ENCODE measurements around the gene LILRB1.

LILRB1 gene

GRCh38 chr19:54616057-54616456 is 14.2 kb upstream of the LILRB1 start:
- Histone ChIP-seq H3K79me2 (ENCODE audit: control insufficient read depth, insufficient read depth, low read length, poor library complexity) (no peaks in the 10 kb centered on the region), H3K27me3 (ENCODE audit: insufficient read depth, low read length) (no peaks in the 10 kb centered on the region), H3K4ac (ENCODE audit: low read depth, low read length) (no peak overlapping the region), H3K36me3 (ENCODE audit: control insufficient read depth in 1 of 2, insufficient read depth in 2 of 2, low read length in 2 of 2) (no peaks in the 10 kb centered on the region), H3K4me1 (ENCODE audit: control insufficient read depth in 1 of 2, insufficient read depth in 2 of 2, low read length in 2 of 2) (no peaks in the 10 kb centered on the region), H2AFZ (ENCODE audit: insufficient read depth, low read length, poor library complexity) (no peak overlapping the region), H3K18ac (ENCODE audit: low read length) (no peak overlapping the region), H3K79me1 (ENCODE audit: low read length) (no peaks in the 10 kb centered on the region), H3K14ac (ENCODE audit: low read length) (no peak overlapping the region), H4K8ac (ENCODE audit: low read depth, low read length) (no peak overlapping the region), H3K27ac (ENCODE audit: low read depth, low read length) (no peak overlapping the region), H3K4me3 (ENCODE audit: low read depth, low read length) (no peak overlapping the region), H2BK12ac (ENCODE audit: low read length) (no peak overlapping the region), H3K23ac (ENCODE audit: low read length) (no peak overlapping the region), H3K9me3 (ENCODE audit: insufficient read depth, low read depth, low read length) (peaks cover 3% of the 10 kb centered on the region), H2AK5ac (ENCODE audit: low read length) (no peak overlapping the region), H3K9ac (ENCODE audit: low read length) (no peak overlapping the region), H3K4me2 (ENCODE audit: low read length) (no peak overlapping the region), H4K12ac (ENCODE audit: low read depth, low read length) (no peak overlapping the region), H2BK120ac (ENCODE audit: insufficient read depth, low read length, poor library complexity) (no peak overlapping the region), H2BK5ac (ENCODE audit: low read depth, low read length, poor library complexity) (no peak overlapping the region), H4K91ac (ENCODE audit: low read depth, low read length) (no peak overlapping the region)
- DNase-seq: no peak
- WGBS (ENCODE audit: extremely low coverage, insufficient coverage, insufficient read length): no CpG with 5 or more reads among the region's 3 CpGs

GRCh38 chr19:54616821-54617560 is 13.3 kb upstream of the LILRB1 start:
- H3K9me3 ChIP-seq (ENCODE audit: insufficient read depth, low read depth, low read length): peaks cover 3% of the 10 kb centered on the region
- no CpG with 5 or more reads among the region's 5 CpGs for WGBS (ENCODE audit: extremely low coverage, insufficient coverage, insufficient read length)
- no peaks in the 10 kb centered on the region for H3K36me3 ChIP-seq (ENCODE audit: control insufficient read depth in 1 of 2, insufficient read depth in 2 of 2, low read length in 2 of 2)

GRCh38 chr19:54620464-54620863 is 9.8 kb upstream of the LILRB1 start:
- Histone ChIP-seq H3K18ac (ENCODE audit: low read length) (no peak overlapping the region), H3K9me3 (ENCODE audit: insufficient read depth, low read depth, low read length) (peaks cover 12% of the 10 kb centered on the region), H3K9ac (ENCODE audit: low read length) (no peak overlapping the region), H3K4ac (ENCODE audit: low read depth, low read length) (no peak overlapping the region), H3K27ac (ENCODE audit: low read depth, low read length) (no peak overlapping the region), H2BK5ac (ENCODE audit: low read depth, low read length, poor library complexity) (no peak overlapping the region), H3K79me2 (ENCODE audit: control insufficient read depth, insufficient read depth, low read length, poor library complexity) (no peaks in the 10 kb centered on the region), H3K4me3 (ENCODE audit: low read depth, low read length) (no peak overlapping the region), H2BK120ac (ENCODE audit: insufficient read depth, low read length, poor library complexity) (no peak overlapping the region), H3K27me3 (ENCODE audit: insufficient read depth, low read length) (no peaks in the 10 kb centered on the region), H2BK12ac (ENCODE audit: low read length) (no peak overlapping the region), H3K79me1 (ENCODE audit: low read length) (no peaks in the 10 kb centered on the region), H3K14ac (ENCODE audit: low read length) (no peak overlapping the region), H4K8ac (ENCODE audit: low read depth, low read length) (no peak overlapping the region), H4K91ac (ENCODE audit: low read depth, low read length) (no peak overlapping the region), H2AK5ac (ENCODE audit: low read length) (no peak overlapping the region), H3K4me1 (ENCODE audit: control insufficient read depth in 1 of 2, insufficient read depth in 2 of 2, low read length in 2 of 2) (no peaks in the 10 kb centered on the region), H3K4me2 (ENCODE audit: low read length) (no peak overlapping the region), H3K23ac (ENCODE audit: low read length) (no peak overlapping the region), H3K36me3 (ENCODE audit: control insufficient read depth in 1 of 2, insufficient read depth in 2 of 2, low read length in 2 of 2) (no peaks in the 10 kb centered on the region), H4K12ac (ENCODE audit: low read depth, low read length) (no peak overlapping the region), H2AFZ (ENCODE audit: insufficient read depth, low read length, poor library complexity) (no peak overlapping the region)
- no CpG with 5 or more reads among the region's 4 CpGs for WGBS (ENCODE audit: extremely low coverage, insufficient coverage, insufficient read length)
- no peak for DNase-seq

More at GRCh38 chr19:54616821-54617560, 13.3 kb upstream of the LILRB1 start:
- Histone ChIP-seq H4K12ac (ENCODE audit: low read depth, low read length) (no peak overlapping the region), H3K4me2 (ENCODE audit: low read length) (no peak overlapping the region), H2BK120ac (ENCODE audit: insufficient read depth, low read length, poor library complexity) (no peak overlapping the region), H3K9ac (ENCODE audit: low read length) (no peak overlapping the region), H2BK12ac (ENCODE audit: low read length) (no peak overlapping the region), H4K91ac (ENCODE audit: low read depth, low read length) (no peak overlapping the region), H3K79me2 (ENCODE audit: control insufficient read depth, insufficient read depth, low read length, poor library complexity) (no peaks in the 10 kb centered on the region), H2AFZ (ENCODE audit: insufficient read depth, low read length, poor library complexity) (no peak overlapping the region), H3K27me3 (ENCODE audit: insufficient read depth, low read length) (no peaks in the 10 kb centered on the region), H3K4me1 (ENCODE audit: control insufficient read depth in 1 of 2, insufficient read depth in 2 of 2, low read length in 2 of 2) (no peaks in the 10 kb centered on the region), H3K4me3 (ENCODE audit: low read depth, low read length) (no peak overlapping the region), H4K8ac (ENCODE audit: low read depth, low read length) (no peak overlapping the region), H3K79me1 (ENCODE audit: low read length) (no peaks in the 10 kb centered on the region), H3K4ac (ENCODE audit: low read depth, low read length) (no peak overlapping the region), H2AK5ac (ENCODE audit: low read length) (no peak overlapping the region), H3K27ac (ENCODE audit: low read depth, low read length) (no peak overlapping the region), H3K18ac (ENCODE audit: low read length) (no peak overlapping the region), H3K23ac (ENCODE audit: low read length) (no peak overlapping the region), H3K14ac (ENCODE audit: low read length) (no peak overlapping the region), H2BK5ac (ENCODE audit: low read depth, low read length, poor library complexity) (no peak overlapping the region)
- DNase-seq: no peak

- Histone ChIP-seq H2AFZ (ENCODE audit: insufficient read depth, low read length, poor library complexity) (no peak overlapping the region), H3K4me3 (ENCODE audit: low read depth, low read length) (no peak overlapping the region), H4K12ac (ENCODE audit: low read depth, low read length) (no peak overlapping the region), H3K14ac (ENCODE audit: low read length) (no peak overlapping the region), H3K4ac (ENCODE audit: low read depth, low read length) (no peak overlapping the region), H2BK12ac (ENCODE audit: low read length) (no peak overlapping the region), H3K9me3 (ENCODE audit: insufficient read depth, low read depth, low read length) (peaks cover 11% of the 10 kb centered on the region), H3K36me3 (ENCODE audit: control insufficient read depth in 1 of 2, insufficient read depth in 2 of 2, low read length in 2 of 2) (no peaks in the 10 kb centered on the region), H4K8ac (ENCODE audit: low read depth, low read length) (no peak overlapping the region), H4K91ac (ENCODE audit: low read depth, low read length) (no peak overlapping the region), H3K18ac (ENCODE audit: low read length) (no peak overlapping the region), H3K79me2 (ENCODE audit: control insufficient read depth, insufficient read depth, low read length, poor library complexity) (no peaks in the 10 kb centered on the region), H3K9ac (ENCODE audit: low read length) (no peak overlapping the region), H3K4me2 (ENCODE audit: low read length) (no peak overlapping the region), H3K79me1 (ENCODE audit: low read length) (no peaks in the 10 kb centered on the region), H3K27ac (ENCODE audit: low read depth, low read length) (no peak overlapping the region), H2BK120ac (ENCODE audit: insufficient read depth, low read length, poor library complexity) (no peak overlapping the region), H3K4me1 (ENCODE audit: control insufficient read depth in 1 of 2, insufficient read depth in 2 of 2, low read length in 2 of 2) (no peaks in the 10 kb centered on the region), H2BK5ac (ENCODE audit: low read depth, low read length, poor library complexity) (no peak overlapping the region), H3K27me3 (ENCODE audit: insufficient read depth, low read length) (no peaks in the 10 kb centered on the region), H3K23ac (ENCODE audit: low read length) (no peak overlapping the region), H2AK5ac (ENCODE audit: low read length) (no peak overlapping the region)
- no peak for DNase-seq
- WGBS (ENCODE audit: extremely low coverage, insufficient coverage, insufficient read length): no CpG with 5 or more reads among the region's 4 CpGs
These were observed 7.9 kb upstream of the LILRB1 start for GRCh38 chr19:54622431-54622830.

All from trophoblast cell (in vitro differentiated cells and primary cell).